Measurements from ENCODE around the gene NPLOC4. TPM values are rescaled to one million over a fixed set of nuclear protein-coding genes. Genes with fewer than 3 reads are reported as not detected.

The NPLOC4 gene
- polyA plus RNA-seq, 1 of the 3 experiments (the other 2 are of a cell fraction): 88.6 TPM

GRCh38 chr17:81533339-81534141, 103.4 kb downstream of the NPLOC4 start:
- Histone ChIP-seq H3K4me2 (no peak overlapping the region), H2AFZ (ENCODE audit: low read depth) (no peak overlapping the region), H4K20me1 (ENCODE audit: insufficient read depth) (peaks cover 7% of the 10 kb centered on the region; the same call in 1 of the 2 replicates), H3K4me3 (ENCODE audit: low read depth in 2 of 2, low read length in 1 of 2) (no peak overlapping the region), H3K9me2 (no peaks in the 10 kb centered on the region), H3K27ac (ENCODE audit: low read depth in 2 of 2, low read length in 1 of 2) (no peak overlapping the region), H3K27me3 (ENCODE audit: insufficient read depth) (no peaks in the 10 kb centered on the region), H3K4me1 (ENCODE audit: control insufficient read depth in 1 of 2, insufficient read depth in 2 of 2, low read depth in 1 of 2, low read length in 1 of 2) (peaks cover 0 to 35% of the 10 kb centered on the region in 2 experiments; a peak in 1 of 4 replicates), H3F3A (replicated peaks; ENCODE audit: insufficient read depth) (peaks cover 12% of the 10 kb centered on the region), H3K36me3 (replicated peaks in 1 of 2; ENCODE audit: control insufficient read depth in 1 of 2, insufficient read depth in 2 of 2, low read length in 1 of 2) (no peaks in the 10 kb centered on the region), H3K79me2 (ENCODE audit: insufficient read depth) (no peaks in the 10 kb centered on the region), H3K9ac (no peak overlapping the region), H3K9me3 (no peaks in the 10 kb centered on the region)
- ChIA-PET POLR2A (interaction anchor here (0.7 to 1.0 kb wide), 3 partner anchors 17 to 35 kb away, joined by 3 to 5 read pairs (median 4); no protein-coding TSS in a partner anchor), CTCF (interaction anchor here (0.5 to 2.7 kb wide), 8 partner anchors 10 to 281 kb away, joined by 3 to 7 read pairs (median 3); no protein-coding TSS in a partner anchor)
- TF ChIP-seq MXI1 (IDR thresholded peaks at IDR 0.05; ENCODE audit: low read depth, low read length): no peak
- no peak for TF ChIP-seq RAD21 (IDR thresholded peaks at IDR 0.05; ENCODE audit: low read length)
- no peak for TF ChIP-seq GABPA (IDR thresholded peaks at IDR 0.05; ENCODE audit: low read depth)
- TF ChIP-seq USF1 (IDR thresholded peaks at IDR 0.05; ENCODE audit: borderline replicate concordance, low read depth): no peak
- no peak for TF ChIP-seq FOSL2 (IDR thresholded peaks at IDR 0.05; ENCODE audit: borderline replicate concordance, low read depth)
- TF ChIP-seq JUND (IDR thresholded peaks at IDR 0.05): no peak
- TF ChIP-seq YY1 (IDR thresholded peaks at IDR 0.05; ENCODE audit: low read depth): no peak
- TF ChIP-seq USF2 (IDR thresholded peaks at IDR 0.05; ENCODE audit: borderline replicate concordance, low read depth, low read length): no peak
- no peak for TF ChIP-seq REST (IDR thresholded peaks at IDR 0.05; ENCODE audit: low read depth, low read length)
- TF ChIP-seq NRF1 (IDR thresholded peaks at IDR 0.05; ENCODE audit: low read depth, low read length): no peak
- no peak for TF ChIP-seq MAX (IDR thresholded peaks at IDR 0.05; ENCODE audit: low read depth)
- TF ChIP-seq SMC3 (IDR thresholded peaks at IDR 0.05; ENCODE audit: low read depth, low read length): no peak
- TF ChIP-seq EP300 (IDR thresholded peaks at IDR 0.05; ENCODE audit: borderline replicate concordance in 1 of 2, low read depth in 1 of 2, low read length in 1 of 2): no peak
- no peak for TF ChIP-seq SIN3A (IDR thresholded peaks at IDR 0.05; ENCODE audit: borderline replicate concordance, low read depth, low read length)
- WGBS (ENCODE audit: low lambda C conversion rate): 73% methylated on average over 10 of the region's 21 CpGs
- no peak for DNase-seq

Data from SK-N-SH (cell line).